Stimulated activated CD8-positive, alpha-beta memory T cell treated with anti-CD3 and anti-CD28 coated beads, Interleukin-12 subunit alpha, Interleukin-12 subunit beta, amount 100 ng/mL, for 24 hours (primary cell): Measurements from ENCODE around the gene CCDC138.

Source experiments
- DNase-seq: peaks from one replicate; pipeline ENCODE4 v3.0.0-alpha.2; 2020; ENCODE audit errors: extremely low read depth

Gene CCDC138

GRCh38 chr2:108829578-108830310 is 43.2 kb downstream of the CCDC138 start:
- DNase-seq = no peak

- no peak for DNase-seq
These were observed 46.6 kb downstream of the CCDC138 start for GRCh38 chr2:108833219-108833618.

GRCh38 chr2:108834620-108835019 is 48.0 kb downstream of the CCDC138 start:
- DNase-seq = no peak

GRCh38 chr2:108835040-108835439 is 48.5 kb downstream of the CCDC138 start:
- no peak for DNase-seq

DNA sequence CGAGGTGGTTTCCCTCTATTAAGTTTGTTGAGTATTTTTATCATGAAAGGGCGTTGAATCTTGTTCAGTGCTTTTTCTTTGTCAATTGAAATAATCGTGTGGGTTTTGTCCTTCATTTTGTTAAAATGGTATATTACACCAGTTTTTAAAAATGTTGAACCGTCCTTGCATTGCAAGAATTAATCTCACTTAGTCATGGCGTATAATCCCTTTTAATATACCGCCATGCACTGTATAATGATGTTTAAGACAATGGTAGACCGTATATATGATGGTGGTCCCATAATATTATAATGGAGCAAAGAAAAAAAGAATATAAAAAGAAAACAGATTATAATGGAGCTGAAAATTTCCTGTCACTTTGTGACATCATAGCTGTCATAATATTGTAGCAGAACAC is 50.6 kb downstream of the CCDC138 start:
- DNase-seq = no peak

DNA sequence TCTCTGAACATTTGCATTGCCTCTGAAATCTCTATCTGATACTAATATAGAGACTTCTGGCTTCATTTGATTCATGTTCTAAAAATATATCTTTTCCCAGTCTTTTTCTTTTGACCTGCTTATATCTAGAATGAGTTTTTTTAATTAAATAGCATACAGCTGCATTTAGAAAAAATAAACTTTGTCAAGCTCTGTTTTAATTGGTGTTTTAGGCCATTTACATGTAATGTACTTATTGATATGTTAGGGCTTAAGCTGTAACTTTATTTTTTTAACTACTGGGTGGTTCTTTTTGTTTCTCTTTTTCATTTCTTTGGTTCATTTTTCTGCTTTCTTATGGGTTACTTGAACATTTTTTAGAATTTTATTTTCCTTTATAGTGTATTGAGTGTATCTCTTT is 54.9 kb downstream of the CCDC138 start:
- no peak for DNase-seq

DNA sequence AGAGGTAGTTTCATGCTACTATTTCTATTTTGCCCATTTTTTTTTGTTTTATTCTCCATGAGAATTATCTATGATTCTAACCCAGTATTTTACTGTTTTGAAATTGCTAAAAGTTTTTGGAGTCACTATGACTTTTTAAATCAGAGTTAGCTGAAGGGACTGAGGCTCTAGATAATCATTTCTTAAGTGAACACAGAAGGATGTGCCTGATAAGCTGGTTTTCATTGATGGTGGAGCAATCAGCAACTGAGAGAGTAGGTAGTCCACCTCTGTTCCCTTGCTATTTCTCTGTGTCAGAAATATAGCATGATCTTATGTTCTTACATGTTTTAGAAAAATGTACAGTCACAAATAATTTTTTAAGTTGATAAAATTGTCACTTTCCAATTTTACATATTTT is 59.4 kb downstream of the CCDC138 start:
- no peak for DNase-seq

DNA sequence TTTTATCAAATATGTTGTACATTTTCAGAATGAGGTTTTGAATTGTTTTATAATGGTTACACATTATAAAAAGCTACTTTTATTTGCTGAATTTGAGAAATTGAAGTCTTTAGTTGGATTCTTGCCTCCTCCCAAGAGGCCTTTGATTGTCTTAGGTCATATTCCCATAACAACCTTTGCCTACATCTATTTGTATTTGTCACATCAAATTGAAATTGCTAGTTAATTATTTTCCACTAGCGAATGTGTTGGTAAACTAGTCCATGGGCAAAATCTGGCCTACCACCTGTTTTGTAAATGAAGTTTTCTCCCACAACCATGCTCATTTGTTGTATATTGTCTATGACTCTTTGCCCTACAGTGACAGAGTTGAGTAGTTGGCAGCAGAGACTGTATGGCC is 60.4 kb downstream of the CCDC138 start:
- no peak for DNase-seq

DNA sequence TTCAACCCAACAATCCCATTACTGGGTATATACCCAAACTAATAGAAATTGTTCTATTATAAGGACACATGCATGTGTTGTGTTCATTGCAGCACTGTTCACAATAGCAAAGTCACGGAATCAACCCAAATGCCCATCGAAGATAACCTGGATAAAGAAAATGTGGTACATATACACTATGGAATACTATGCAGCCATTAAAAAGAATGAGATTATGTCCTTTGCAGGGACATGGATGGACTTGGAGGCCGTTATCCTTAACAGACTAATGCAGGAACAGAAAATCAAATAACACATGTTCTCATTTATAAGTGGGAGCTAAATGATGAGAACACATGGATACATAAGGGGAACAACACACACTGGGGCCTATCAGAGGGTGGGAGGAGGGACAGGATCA is 65.8 kb downstream of the CCDC138 start:
- DNase-seq = no peak

DNA sequence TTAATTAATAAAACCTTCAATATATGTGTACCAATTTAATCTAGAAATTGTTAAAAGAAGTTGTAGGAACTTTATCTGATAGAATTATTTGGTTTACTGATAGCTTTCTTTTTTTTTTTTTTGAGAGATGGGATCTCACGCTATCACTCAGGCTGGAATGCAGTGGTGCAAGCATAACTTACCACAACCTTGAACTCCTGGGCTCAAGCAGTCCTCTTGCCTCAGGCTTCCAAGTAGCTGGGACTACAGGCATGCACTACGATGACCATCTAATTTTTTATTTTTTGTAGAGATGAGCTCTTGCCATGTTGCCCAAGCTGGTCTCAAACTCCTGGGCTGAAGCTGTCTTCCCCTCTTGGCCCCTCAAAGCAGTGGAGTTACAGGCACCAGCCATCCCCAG is 66.8 kb downstream of the CCDC138 start:
- no peak for DNase-seq

- DNase-seq = no peak
These were observed 67.9 kb downstream of the CCDC138 start for GRCh38 chr2:108854484-108854883.

GRCh38 chr2:108855194-108855593 is 68.6 kb downstream of the CCDC138 start:
- DNase-seq = no peak

DNA sequence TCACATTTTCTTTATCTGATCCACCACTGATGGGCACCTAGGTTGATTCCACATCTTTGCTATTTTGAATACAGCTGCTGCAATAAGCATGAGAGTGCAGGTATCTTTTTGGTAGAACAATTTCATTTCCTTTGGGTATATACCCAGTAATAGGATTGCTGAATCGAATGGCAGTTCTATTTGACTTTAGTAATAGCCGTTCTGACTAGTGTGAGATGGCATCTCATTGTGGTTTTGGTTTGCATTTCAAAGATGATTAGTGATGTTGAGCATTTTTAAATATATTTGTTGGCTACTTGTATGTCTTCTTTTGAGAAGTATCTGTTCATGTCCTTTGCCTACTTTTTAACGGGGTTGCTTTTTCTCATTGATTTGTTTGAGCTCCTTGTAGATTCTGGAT is 72.3 kb downstream of the CCDC138 start:
- no peak for DNase-seq

DNA sequence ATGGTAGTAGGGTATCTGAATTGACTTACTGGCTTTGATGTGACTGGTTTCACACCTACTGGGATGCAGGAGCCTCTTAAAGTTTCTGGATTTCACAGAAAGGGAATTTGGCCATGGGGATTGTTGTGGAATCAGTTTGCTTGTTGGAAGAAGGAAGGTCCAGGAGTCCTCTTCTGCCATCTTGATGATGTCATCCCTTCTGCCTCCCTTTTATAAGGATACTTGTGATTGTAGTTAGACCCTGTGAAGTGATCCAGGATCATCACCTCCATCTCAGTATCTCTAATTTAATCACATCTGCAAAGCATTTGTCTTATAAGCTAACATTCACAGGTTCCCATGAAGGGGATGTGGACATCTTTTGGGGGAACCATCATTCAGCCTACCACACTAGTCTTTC is 79.5 kb downstream of the CCDC138 start:
- no peak for DNase-seq

DNA sequence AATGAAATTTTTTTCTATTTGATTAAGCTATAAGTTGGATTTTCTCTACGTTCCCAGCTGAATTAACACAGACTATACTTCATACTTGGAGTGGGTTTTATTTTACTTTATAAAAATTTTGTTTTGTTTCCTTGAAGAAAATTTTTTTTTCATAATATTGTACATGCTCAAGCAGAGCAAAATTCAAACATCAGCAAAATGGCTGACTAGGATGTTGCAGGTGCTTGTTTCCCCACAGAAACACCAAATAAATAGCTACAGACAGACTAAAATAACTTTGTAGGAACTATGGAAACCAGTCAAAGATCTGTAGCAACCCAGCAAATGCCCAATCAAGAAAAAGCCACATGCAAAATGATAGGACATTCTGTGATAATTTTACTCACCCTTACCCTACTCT is 82.3 kb downstream of the CCDC138 start:
- no peak for DNase-seq

GRCh38 chr2:108869542-108869941 is 83.0 kb downstream of the CCDC138 start:
- no peak for DNase-seq

DNA sequence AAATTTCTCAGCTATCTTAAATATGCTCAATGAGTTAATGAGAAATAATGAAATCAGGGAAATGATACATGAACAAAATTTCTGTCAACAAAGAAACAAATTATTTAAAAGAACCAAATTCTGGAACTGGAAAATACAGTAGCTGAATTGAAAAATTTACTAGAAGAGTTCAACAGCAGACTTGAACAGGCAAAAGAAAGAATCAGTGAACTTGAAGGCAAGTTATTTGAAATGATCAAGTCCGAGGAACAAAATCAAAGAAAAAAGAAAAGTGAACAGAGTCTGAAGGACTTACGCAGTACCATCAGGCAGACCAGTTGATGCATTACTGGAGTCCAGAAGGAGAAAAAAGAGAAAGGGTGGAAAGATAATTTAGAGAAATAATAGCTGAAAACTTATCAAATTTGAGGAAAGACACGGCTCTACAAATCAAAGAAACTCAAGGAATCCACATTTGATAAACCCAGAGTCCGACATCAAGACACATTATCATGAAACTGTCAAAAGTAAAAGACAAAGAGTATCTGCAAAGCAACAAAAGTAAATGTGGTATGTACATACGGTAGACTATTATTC is 83.6 kb downstream of the CCDC138 start:
- DNase-seq = no peak

DNA sequence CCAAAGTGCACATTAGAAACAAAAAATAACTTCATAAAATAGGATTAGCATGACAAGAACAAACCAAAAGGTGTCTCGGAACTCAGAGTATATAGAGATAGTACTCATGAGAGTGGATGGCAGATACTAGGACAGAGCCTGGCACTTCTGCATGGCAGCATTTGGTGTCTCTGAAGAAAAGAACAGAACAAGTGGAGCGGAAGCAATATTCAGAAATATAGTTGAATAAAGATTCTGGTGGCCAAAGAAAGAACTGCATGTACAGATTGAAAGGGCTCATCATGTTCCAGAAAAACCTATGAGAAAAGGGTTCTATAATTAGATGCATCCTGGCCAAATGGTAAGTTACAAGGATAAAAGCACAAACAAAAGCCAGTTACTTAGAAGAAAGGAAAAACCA is 90.9 kb downstream of the CCDC138 start:
- DNase-seq = no peak

DNA sequence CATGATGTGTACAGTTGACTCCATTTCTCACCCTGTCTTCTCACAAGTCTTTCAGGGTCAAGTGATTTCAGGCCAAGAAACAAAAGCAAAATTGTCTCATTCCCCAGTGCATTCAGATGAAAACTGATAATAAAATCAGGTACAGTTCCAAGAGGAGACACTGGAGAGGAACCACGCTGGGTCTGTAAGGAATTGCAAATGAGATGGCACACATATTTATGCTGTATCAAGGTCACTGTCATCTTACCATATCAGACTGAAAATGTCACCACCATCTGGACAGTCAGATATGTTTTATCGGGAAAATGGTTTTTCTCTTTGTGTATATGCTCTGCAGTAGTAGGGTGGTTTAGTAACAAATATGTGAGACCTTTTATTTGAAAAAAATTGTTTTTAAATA is 91.7 kb downstream of the CCDC138 start:
- no peak for DNase-seq

GRCh38 chr2:108884619-108885018 is 98.0 kb downstream of the CCDC138 start:
- DNase-seq = no peak

DNA sequence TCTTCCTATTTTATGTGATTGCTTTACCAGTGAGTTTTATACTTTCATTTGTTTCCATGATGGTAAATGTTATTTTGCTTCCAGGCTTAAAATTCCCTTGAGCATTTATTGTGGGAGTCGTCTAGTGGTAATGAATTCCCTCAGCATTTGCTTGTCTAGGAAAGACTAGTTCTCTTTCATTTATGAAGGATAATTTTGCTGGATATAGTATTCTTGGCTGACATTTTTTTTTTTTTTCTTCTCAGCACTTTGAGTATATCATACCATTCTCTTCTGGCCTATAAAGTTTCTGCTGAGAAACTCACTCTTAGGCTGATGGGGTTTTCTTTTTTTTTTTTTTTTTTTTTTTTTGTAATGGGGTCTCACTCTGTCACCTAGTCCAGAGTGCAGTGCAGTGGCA is 103.3 kb downstream of the CCDC138 start:
- DNase-seq = no peak

DNA sequence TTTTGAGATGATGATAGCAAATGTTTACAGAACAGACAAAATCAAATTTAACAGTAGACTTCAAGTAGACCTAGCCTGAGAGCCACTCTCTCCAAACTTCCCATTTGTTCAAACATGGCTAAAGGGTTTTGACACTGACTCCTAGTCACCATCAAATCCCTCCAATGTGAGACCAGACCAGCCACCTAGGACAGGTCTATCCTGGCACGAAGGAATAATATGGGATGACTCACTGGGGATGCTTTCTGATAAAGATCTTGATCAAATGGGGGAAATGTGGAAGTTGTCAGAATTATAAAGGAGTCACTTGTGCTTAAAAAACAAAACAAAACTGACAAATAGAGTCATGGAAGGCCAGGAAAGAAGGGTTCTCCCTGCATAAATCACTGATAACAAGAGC is 106.7 kb downstream of the CCDC138 start:
- no peak for DNase-seq

GRCh38 chr2:108894766-108895165 is 108.2 kb downstream of the CCDC138 start:
- DNase-seq = no peak

GRCh38 chr2:108895188-108895587 is 108.6 kb downstream of the CCDC138 start:
- no peak for DNase-seq
